Kidney (tissue), 14 donors: ENCODE measurements around the gene CLDN9. TPM values are rescaled to one million over a fixed set of nuclear protein-coding genes. Genes with fewer than 3 reads are reported as not detected.

Experiments
- DNase-seq, 5 donors: peaks; one replicate each; pipeline ENCODE4 v3.0.0-alpha.2; 2013 to 2020
- FAIRE-seq: peaks from 2 replicates; lab custom pipeline; 2012; peaks lifted over from hg19 to GRCh38; lab: Jason Lieb, UNC
- H3K27ac ChIP-seq, 2 donors: one replicate each; pipeline ENCODE4 v1.7.0; 2013; ENCODE audit warnings: low read depth in 2 of 2, low read length in 2 of 2, inconsistent platforms in 1 of 2
- H3K27me3 ChIP-seq: one replicate; pipeline ENCODE4 v1.7.1; 2013; ENCODE audit warnings: low read length, inconsistent platforms; ENCODE audit not compliant: control insufficient read depth, insufficient read depth
- H3K36me3 ChIP-seq, 3 donors: one replicate each; pipeline versions ENCODE4 v1.7.0 to v1.7.1; 2013; ENCODE audit warnings: low read length in 3 of 3, control low read depth in 1 of 3, inconsistent platforms in 1 of 3; ENCODE audit not compliant: insufficient read depth in 3 of 3, control insufficient read depth in 2 of 3
- H3K4me1 ChIP-seq, 3 donors: one replicate each; pipeline versions ENCODE4 v1.7.0 to v1.7.1; 2013; ENCODE audit warnings: low read length in 3 of 3, inconsistent platforms in 1 of 3, low read depth in 1 of 3; ENCODE audit not compliant: control insufficient read depth in 2 of 3, insufficient read depth in 2 of 3
- H3K4me3 ChIP-seq, 3 donors: one replicate each; pipeline versions ENCODE4 v1.7.0 to v1.8.1; 2013; ENCODE audit warnings: low read length in 3 of 3, control low read depth in 1 of 3, inconsistent platforms in 1 of 3
- H3K9ac ChIP-seq, 3 donors: one replicate each; pipeline versions ENCODE4 v1.7.0 to v1.7.1; 2013; ENCODE audit warnings: low read length in 3 of 3, control low read depth in 1 of 3, inconsistent platforms in 1 of 3
- H3K9me3 ChIP-seq, 3 donors: one replicate each; pipeline versions ENCODE4 v1.7.0 to v1.7.1; 2013; ENCODE audit warnings: low read length in 3 of 3, control low read depth in 1 of 3, inconsistent platforms in 1 of 3; ENCODE audit not compliant: control insufficient read depth in 2 of 3, insufficient read depth in 1 of 3
- intact Hi-C: fragments of 100-400 bp; cut with DNase I; formaldehyde crosslinking; loops from one replicate; pipeline ENCODE4 v1.11.1; 2022
- polyA plus RNA-seq: library from polyadenylated mRNA; stranded (reverse); fragments of 350-450 nt; fragmentation: Illumina TruSeq; extraction: RNeasy Lipid Tissue Mini Kit (QIAGEN cat#74804); gene quantifications from one replicate; pipeline ENCODE4 v1.2.3, GENCODE V29; 2014; ENCODE audit warnings: low read depth, low replicate concordance; ENCODE audit not compliant: insufficient read depth
- total RNA-seq: library from RNA; stranded (reverse); fragmentation: NEBNext Ultra II Directional; extraction: Animal tissue kit (Norgen Biotek cat#: 25700); gene quantifications from one replicate; pipeline ENCODE4 v1.2.1, GENCODE V29; 2021
- TF ChIP-seq, protein P1 (sequence below): IDR thresholded peaks from 3 replicates; pipeline ENCODE4 v1.5.1; 2012; ENCODE audit warnings: mild to moderate bottlenecking, moderate library complexity, borderline replicate concordance; ENCODE audit not compliant: insufficient read depth; ENCODE audit errors: extremely low read depth
- donor health status: control.
- donor health status: control.
- donor health status: control.
- donor health status: control.
- donor health status: control.
- donor health status: DM: yes; HTN: yes; CAD: no.
- donor health status: Normal renal cell carcinoma (clear cell type).

CLDN9 gene
- total and polyA plus RNA-seq, 2 donors from 2014 or later: 0.60 TPM; not detected in 1

DNA sequence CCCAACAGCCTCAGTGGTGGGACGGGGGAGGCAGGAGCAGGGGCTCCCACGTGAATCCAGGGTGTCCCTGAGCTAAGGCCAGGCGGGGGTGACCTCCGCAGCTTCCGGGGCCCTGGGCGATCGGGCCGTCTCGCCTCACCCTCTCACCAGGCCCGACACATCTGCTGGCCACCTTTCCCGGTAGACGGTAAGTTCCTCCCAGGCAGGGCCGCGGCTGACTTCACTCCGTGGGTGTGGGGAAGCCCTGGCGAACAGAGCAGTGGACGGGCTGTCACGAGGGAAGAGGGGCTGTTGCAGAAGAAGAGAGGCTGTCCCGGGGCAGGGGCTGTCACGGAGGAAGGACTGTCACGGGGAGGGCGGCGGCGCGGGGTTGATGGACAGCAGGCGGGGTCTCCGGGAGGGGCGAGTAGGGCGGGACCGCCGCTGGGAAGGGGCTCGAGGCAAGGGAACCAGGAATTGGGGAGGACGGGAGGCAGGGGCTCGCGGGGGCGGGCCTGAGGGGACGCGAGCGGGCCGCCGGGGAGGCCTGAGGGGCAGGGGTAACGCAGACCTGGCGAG lies 33.0 kb upstream of the CLDN9 start:
- H3K27ac ChIP-seq: no peak overlapping the region
- H3K9me3 ChIP-seq: no peaks in the 10 kb centered on the region
- no peak for FAIRE-seq
- TF ChIP-seq, protein P1, sequence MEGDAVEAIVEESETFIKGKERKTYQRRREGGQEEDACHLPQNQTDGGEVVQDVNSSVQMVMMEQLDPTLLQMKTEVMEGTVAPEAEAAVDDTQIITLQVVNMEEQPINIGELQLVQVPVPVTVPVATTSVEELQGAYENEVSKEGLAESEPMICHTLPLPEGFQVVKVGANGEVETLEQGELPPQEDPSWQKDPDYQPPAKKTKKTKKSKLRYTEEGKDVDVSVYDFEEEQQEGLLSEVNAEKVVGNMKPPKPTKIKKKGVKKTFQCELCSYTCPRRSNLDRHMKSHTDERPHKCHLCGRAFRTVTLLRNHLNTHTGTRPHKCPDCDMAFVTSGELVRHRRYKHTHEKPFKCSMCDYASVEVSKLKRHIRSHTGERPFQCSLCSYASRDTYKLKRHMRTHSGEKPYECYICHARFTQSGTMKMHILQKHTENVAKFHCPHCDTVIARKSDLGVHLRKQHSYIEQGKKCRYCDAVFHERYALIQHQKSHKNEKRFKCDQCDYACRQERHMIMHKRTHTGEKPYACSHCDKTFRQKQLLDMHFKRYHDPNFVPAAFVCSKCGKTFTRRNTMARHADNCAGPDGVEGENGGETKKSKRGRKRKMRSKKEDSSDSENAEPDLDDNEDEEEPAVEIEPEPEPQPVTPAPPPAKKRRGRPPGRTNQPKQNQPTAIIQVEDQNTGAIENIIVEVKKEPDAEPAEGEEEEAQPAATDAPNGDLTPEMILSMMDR: no peak
- intact Hi-C loops: no loop called here
- no peak overlapping the region for H3K9ac ChIP-seq
- peaks cover 0 to 6% (median 0%) of the 10 kb centered on the region in 3 donors for H3K4me1 ChIP-seq
- peak overlapping the region in 1 of 3 donors; percentile 87 for H3K4me3 ChIP-seq
- H3K36me3 ChIP-seq: no peaks in the 10 kb centered on the region
- H3K27me3 ChIP-seq: no peaks in the 10 kb centered on the region
- peak in 2 of 5 donors; percentile 79 to 81 for DNase-seq

- H3K4me3 ChIP-seq: peak within 1 kb of the TSS; percentile 66 to 87 (median 69)
- FAIRE-seq (no peak), DNase-seq (peak; percentile 93 to 97 (median 95))
- H3K9ac ChIP-seq: peak within 1 kb of the TSS; percentile 42 to 78 (median 77)
- intact Hi-C loops: no loop called here
- H3K4me1 ChIP-seq: peaks cover 0 to 6% (median 0%) of the 10 kb centered on the region in 3 donors
- no peaks in the 10 kb centered on the region for H3K27me3 ChIP-seq
- no peak within 1 kb of the TSS for H3K27ac ChIP-seq
- TF ChIP-seq, protein P1: no peak
- H3K36me3 ChIP-seq: no peaks in the 10 kb centered on the region
- H3K9me3 ChIP-seq: no peaks in the 10 kb centered on the region
Measured at GRCh38 chr16:2980227-2981176, 32.2 kb upstream of the CLDN9 start, which contains the start of gene PKMYT1. PKMYT1 (minus strand) TSS chr16:2980446; CDS start chr16:2979657, 789 bp downstream.

DNA sequence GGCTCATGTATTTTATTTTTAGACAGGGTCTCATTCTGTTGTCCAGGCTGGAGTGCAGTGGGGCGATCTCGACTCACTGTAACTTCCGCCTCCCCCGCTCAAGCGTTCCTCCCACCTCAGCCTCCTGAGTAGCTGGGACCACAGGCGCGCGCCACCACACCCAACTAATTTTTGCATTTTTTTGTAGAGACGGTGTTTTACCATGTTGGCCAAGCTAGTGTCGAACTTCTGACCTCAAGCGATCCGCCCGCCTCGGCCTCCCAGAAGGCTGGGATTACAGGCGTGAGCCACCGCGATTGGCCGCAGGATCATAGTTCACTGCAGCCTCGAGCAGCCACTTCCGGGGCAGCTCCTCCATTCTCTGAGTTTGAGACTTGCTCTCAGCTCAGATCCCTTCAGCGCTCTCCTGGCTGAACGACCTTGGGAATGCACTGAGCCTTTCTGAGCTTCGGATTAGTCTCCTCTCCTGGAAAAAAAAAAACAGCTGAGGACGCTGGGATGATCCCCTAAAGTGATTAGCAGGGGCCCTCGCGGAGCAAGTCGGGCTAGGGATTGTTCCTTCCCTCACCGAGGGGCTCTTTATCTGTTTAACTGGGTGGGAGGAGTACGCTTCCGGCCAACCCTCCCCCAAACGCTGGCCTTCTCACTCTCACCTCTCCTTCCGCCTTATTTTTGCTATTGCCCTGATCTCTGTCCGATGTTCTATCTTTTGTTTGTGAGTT lies 31.4 kb upstream of the CLDN9 start:
- Histone ChIP-seq H3K9ac (no peak overlapping the region), H3K36me3 (no peaks in the 10 kb centered on the region), H3K27ac (no peak overlapping the region), H3K27me3 (no peaks in the 10 kb centered on the region), H3K9me3 (no peaks in the 10 kb centered on the region), H3K4me1 (peaks cover 0 to 6% (median 0%) of the 10 kb centered on the region in 3 donors), H3K4me3 (peak overlapping the region in 1 of 3 donors; percentile 87)
- FAIRE-seq: no peak
- DNase-seq: peak in 1 of 5 donors; percentile 24
- intact Hi-C loops: no loop called here
- TF ChIP-seq, protein P1: no peak
